ENCODE measurements around the gene UFC1. TPM values are rescaled to one million over a fixed set of nuclear protein-coding genes. Genes with fewer than 3 reads are reported as not detected.

Gene UFC1
- total and polyA plus RNA-seq, 2 experiments from 2014 or later = 57.5 to 77.0 TPM

GRCh38 chr1:161196521-161197451, 43.0 kb downstream of the UFC1 start:
- Histone ChIP-seq H3K4me2 (peak overlapping the region; percentile 75), H3K9me2 (ENCODE audit: insufficient read depth) (no peaks in the 10 kb centered on the region), H3K4me1 (ENCODE audit: insufficient read depth) (peaks cover 55% of the 10 kb centered on the region), H3K79me2 (replicated peaks; ENCODE audit: insufficient read depth) (no peaks in the 10 kb centered on the region), H2AFZ (peak overlapping the region; percentile 69), H3F3A (replicated peaks; ENCODE audit: low read depth) (peaks cover 14% of the 10 kb centered on the region; the same call in 1 of the 2 replicates), H3K4me3 (peak overlapping the region; percentile 52; the same call in 1 of the 2 replicates), H3K27me3 (ENCODE audit: insufficient read depth) (no peaks in the 10 kb centered on the region), H4K20me1 (replicated peaks; ENCODE audit: insufficient read depth) (no peaks in the 10 kb centered on the region), H3K36me3 (ENCODE audit: insufficient read depth) (no peaks in the 10 kb centered on the region), H3K27ac (ENCODE audit: low read depth) (0 out of 2 replicates have a peak overlapping the region, but pooled peaks have one; percentile 26)
- peak; percentile 0; the same call in 2 of the 3 replicates for ATAC-seq
- TF ChIP-seq ZNF331 (CRISPR knock-in tag; IDR thresholded peaks at IDR 0.05; ENCODE audit: low read depth) (no peak), NANOG (IDR thresholded peaks at IDR 0.05; ENCODE audit: borderline replicate concordance) (no peak), ZNF114 (CRISPR knock-in tag; IDR thresholded peaks at IDR 0.05) (no peak), EZH2phosphoT487 (IDR thresholded peaks at IDR 0.05; ENCODE audit: unreplicated experiment) (no peak), JUNB (IDR thresholded peaks at IDR 0.05; ENCODE audit: unreplicated experiment) (no peak), POLR2AphosphoS5 (IDR thresholded peaks at IDR 0.05; ENCODE audit: low read depth) (no peak), CTCF (conservative IDR thresholded peaks at IDR 0.05; ENCODE audit: low read depth in 2 of 2) (no peak), REST (IDR thresholded peaks at IDR 0.05; ENCODE audit: unreplicated experiment) (no peak), EZH2 (IDR thresholded peaks at IDR 0.05; ENCODE audit: low read depth, unreplicated experiment) (no peak), STAT1 (IDR thresholded peaks at IDR 0.05; ENCODE audit: unreplicated experiment) (no peak), ETS1 (IDR thresholded peaks at IDR 0.05) (no peak), CREB1 (CRISPR knock-in tag; IDR thresholded peaks at IDR 0.05; ENCODE audit: low read depth) (no peak), ZNF462 (CRISPR knock-in tag; IDR thresholded peaks at IDR 0.05) (no peak)
- H3K27ac Mint-ChIP-seq = peak overlapping the region; percentile 80
- H3K36me3 Mint-ChIP-seq (ENCODE audit: low read depth) = peaks cover 7% of the 10 kb centered on the region; the same call in 2 of the 3 replicates
- peak overlapping the region; percentile 59 for H3K4me3 Mint-ChIP-seq
- peaks cover 17% of the 10 kb centered on the region for H3K27me3 Mint-ChIP-seq (ENCODE audit: insufficient read depth, low read depth, poor library complexity)
- peak; percentile 54 for DNase-seq (ENCODE audit: low spot score)
- no peaks in the 10 kb centered on the region; the same call in 2 of the 3 replicates for H3K9me3 Mint-ChIP-seq
- peaks cover 61% of the 10 kb centered on the region for H3K4me1 Mint-ChIP-seq
